K562 (cell line): ENCODE data around the gene USPL1. TPM values are rescaled to one million over a fixed set of nuclear protein-coding genes. Genes with fewer than 3 reads are reported as not detected.

Experiments used
- ATAC-seq: fragments of 200-7000 bp; cut with Tn5 transposase; 3 replicates; pipeline ENCODE4 v1.9.1; 2020; ENCODE audit warnings: moderate library complexity
- BruUV-seq: library from RNA; stranded (reverse); fragments of 400-500 nt; replicated peaks from 2 replicates; lab custom pipeline; 2021; lab: Mats Ljungman, UMichigan
- CTCF ChIA-PET: fragments of 300-600 bp; formaldehyde crosslinking; extraction: SDS; loops from one replicate; lab custom pipeline; 2021; ENCODE audit warnings: low intra/inter-chr PET ratio; lab: Yijun Ruan, JAX
- POLR2A ChIA-PET: fragments of 300-600, 350-650 bp; sonication (Branson Sonifier 250); formaldehyde crosslinking; extraction: SDS; loops from one replicate; lab custom pipeline; 2021; ENCODE audit warnings: antibody characterized with exemption, inconsistent platforms; lab: Yijun Ruan, JAX
- DNase-seq, 4 experiments: peaks; one replicate each; pipeline versions ENCODE4 v3.0.0 to v3.0.0-alpha.2; 2011 to 2018; ENCODE audit warnings: low spot score in 3 of 4, mixed read lengths in 3 of 4; ENCODE audit errors: extremely low read depth in 1 of 4
- FAIRE-seq: peaks from 2 replicates; lab custom pipeline; 2011; peaks lifted over from hg19 to GRCh38; lab: Jason Lieb, UNC
- H2AFZ ChIP-seq: 2 replicates; pipeline ENCODE4 v1.6.0; 2011; ENCODE audit warnings: low read depth, low read length, control low read depth, inconsistent platforms
- H3K27ac ChIP-seq: fragments of 200-600 bp; 3 replicates; pipeline ENCODE4 v1.8.0; 2011; ENCODE audit warnings: low read depth, mild to moderate bottlenecking, control low read depth, inconsistent platforms, low read length, moderate library complexity, mixed read lengths; ENCODE audit errors: extremely low read depth
- H3K27me3 ChIP-seq, 2 experiments: fragments of 300-600 bp in 1 of 2; 2 replicates in 1 of 2; 3 replicates in 1 of 2; pipeline versions ENCODE4 v1.6.0 to v1.8.0; 2011; ENCODE audit warnings: inconsistent platforms in 2 of 2, low read length in 2 of 2, mild to moderate bottlenecking in 1 of 2, mixed read lengths in 1 of 2, moderate library complexity in 1 of 2; ENCODE audit not compliant: control insufficient read depth in 2 of 2, insufficient read depth in 2 of 2
- H3K36me3 ChIP-seq: fragments of 300-600 bp; 3 replicates; pipeline ENCODE4 v1.8.0; 2011; ENCODE audit warnings: mild to moderate bottlenecking, low read length, inconsistent platforms; ENCODE audit not compliant: control insufficient read depth, insufficient read depth
- H3K4me1 ChIP-seq, 2 experiments: fragments of 200-600 bp in 1 of 2; replicated peaks in 1 of 2; 2 replicates in 1 of 2; 3 replicates in 1 of 2; pipeline versions ENCODE4 v1.5.1 to v1.8.0; 2011; ENCODE audit warnings: inconsistent platforms in 2 of 2, low read length in 2 of 2, mild to moderate bottlenecking in 1 of 2, mixed read lengths in 1 of 2, moderate library complexity in 1 of 2; ENCODE audit not compliant: control insufficient read depth in 2 of 2, insufficient read depth in 2 of 2
- H3K4me2 ChIP-seq: 2 replicates; pipeline ENCODE4 v1.6.1; 2011; ENCODE audit warnings: low read length, control low read depth, inconsistent platforms, mixed read lengths; ENCODE audit not compliant: insufficient read depth
- H3K4me3 ChIP-seq: fragments of 200-600 bp; sonication (generic), shearing (Covaris generic); 2 replicates; pipeline ENCODE4 v1.5.1; 2016; ENCODE audit warnings: control low read depth, inconsistent platforms
- H3K79me2 ChIP-seq: fragments of 200-600 bp; 3 replicates; pipeline ENCODE4 v1.8.0; 2011; ENCODE audit warnings: low read length, inconsistent platforms; ENCODE audit not compliant: control insufficient read depth, insufficient read depth
- H3K9ac ChIP-seq, 2 experiments: 2 replicates each; pipeline versions ENCODE4 v1.6.0 to v1.6.1; 2011; ENCODE audit warnings: low read depth in 2 of 2, low read length in 2 of 2, control low read depth in 1 of 2, inconsistent platforms in 1 of 2, mild to moderate bottlenecking in 1 of 2, mixed read lengths in 1 of 2; ENCODE audit not compliant: insufficient read depth in 1 of 2
- H3K9me1 ChIP-seq: one replicate; pipeline ENCODE4 v1.6.0; 2011; ENCODE audit warnings: inconsistent platforms, mild to moderate bottlenecking, low read length, moderate library complexity; ENCODE audit not compliant: control insufficient read depth, insufficient read depth
- H3K9me3 ChIP-seq: replicated peaks from 2 replicates; pipeline ENCODE4 v1.5.1; 2011; ENCODE audit warnings: low read depth, low read length, inconsistent platforms; ENCODE audit not compliant: control insufficient read depth, insufficient read depth
- H4K20me1 ChIP-seq: replicated peaks from 2 replicates; pipeline ENCODE4 v1.6.1; 2011; ENCODE audit warnings: low read length, inconsistent platforms, mixed read lengths; ENCODE audit not compliant: control insufficient read depth, insufficient read depth
- ZNF280A ChIP-seq: fragments of 450-650 bp; IDR thresholded peaks from 2 replicates; pipeline ENCODE4 v1.6.1; 2018; ENCODE audit warnings: mild to moderate bottlenecking, low read depth; ENCODE audit not compliant: partially characterized antibody
- ZNF512 ChIP-seq: IDR thresholded peaks from 2 replicates; pipeline ENCODE4 v1.6.1; 2016; ENCODE audit warnings: missing genetic modification characterization, missing compliant biosample characterization
- WGBS: fragments of 100-300 bp; shearing (Covaris generic); methylation state at CpG from one replicate; pipeline ENCODE4 v1.1.6; 2016; ENCODE audit warnings: low coverage, mixed read lengths; ENCODE audit not compliant: insufficient coverage; ENCODE audit errors: missing lambda C conversion rate; 5-methylcytosine and 5-hydroxymethylcytosine counted together
- in situ Hi-C: fragments of 300-500 bp; cut with MboI; formaldehyde crosslinking; loops from 4 replicates; pipeline ENCODE4 v1.15.0; 2018; ENCODE audit warnings: inconsistent platforms, mixed read lengths
- intact Hi-C: fragments of 100-400 bp; cut with micrococcal nuclease; formaldehyde crosslinking; loops from 2 replicates; pipeline ENCODE4 v1.14.2; 2022
- polyA plus RNA-seq, 8 experiments: library from polyadenylated mRNA; depleted of rRNA in 4 of 8; stranded (reverse) in 5 of 8; unstranded in 3 of 8; fragments of >200 nt; fragmentation: Nextera tagmentation in 2 of 8; fragmentation: Illumina TruSeq in 1 of 8; extraction: Ambion mirVana in 2 of 8; extraction: Trizol in 1 of 8; gene quantifications; 2 replicates each; pipeline versions ENCODE4 v1.2.1 to v1.2.3, GENCODE V29; 2011 to 2014; ENCODE audit warnings: inconsistent platforms in 1 of 8, missing spikeins in 1 of 8
- total RNA-seq, 7 experiments: library from RNA; depleted of rRNA in 6 of 7; stranded (reverse); fragments of >200 nt in 6 of 7; fragmentation: Illumina TruSeq in 2 of 7; extraction: Trizol in 2 of 7; gene quantifications; 2 replicates each; pipeline versions ENCODE4 v1.2.1 to v1.2.3, GENCODE V29; 2011 to 2021; ENCODE audit warnings: low replicate concordance in 1 of 7

USPL1 gene
- total and polyA plus RNA-seq, 9 of the 15 experiments (the other 6 are each of a cell fraction or from before 2014, with no cell fraction given) = 5.5 to 18.0 (median 12.0) TPM

- CTCF ChIA-PET = no interaction called here
- DNase-seq (no peak), ATAC-seq (no peak), FAIRE-seq (no peak)
- no TSS peak for BruUV-seq
- Histone ChIP-seq H3K9me3 (no peaks in the 10 kb centered on the region), H3K36me3 (no peaks in the 10 kb centered on the region), H3K4me3 (no peak overlapping the region), H3K79me2 (no peaks in the 10 kb centered on the region), H3K4me1 (no peaks in the 10 kb centered on the region; a peak in 1 of 5 replicates), H3K9ac (no peak overlapping the region), H3K4me2 (no peak overlapping the region), H2AFZ (no peak overlapping the region)
- intact Hi-C loops = no loop called here
- in situ Hi-C loops = no loop called here
- peak; percentile 9; the same call in 1 of the 2 replicates for TF ChIP-seq ZNF512 (tag)
- TF ChIP-seq ZNF280A = no peak
- TF ChIP-seq, all 486 proteins: peak for 1
- 11% methylated on average over 1 of the region's 1 CpG for WGBS
- Histone ChIP-seq H4K20me1 (0 out of 2 replicates have a peak, but pooled peaks cover 3% of the 10 kb centered on the region), H3K9me1 (no peaks in the 10 kb centered on the region), H3K27me3 (no peaks in the 10 kb centered on the region), H3K27ac (no peak overlapping the region)
- POLR2A ChIA-PET = interaction anchor here (0.6 kb wide), 1 partner anchor 128 kb away, joined by 3 read pairs; no protein-coding TSS in a partner anchor
Measured at GRCh38 chr13:30584051-30584731, 33.5 kb upstream of the USPL1 start.
